Transverse colon (tissue), 4 donors: ENCODE measurements around the gene VSTM1. TPM values are rescaled to one million over a fixed set of nuclear protein-coding genes. Genes with fewer than 3 reads are reported as not detected.
"Not testable (repeated sequence)": the region's sequence is repeated elsewhere in the genome, so short reads cannot be mapped to it uniquely, and the experiment has no call there.

Experiments used
- DNase-seq: peaks from one replicate; pipeline ENCODE4 v3.0.0-alpha.2; 2019
- H3K27ac ChIP-seq, 4 donors: fragments of 200-600 bp; sonication (generic); 2 replicates each; pipeline ENCODE4 v1.5.1; 2016 to 2018; ENCODE audit warnings: inconsistent platforms in 4 of 4
- H3K27me3 ChIP-seq: fragments of 200-600 bp; sonication (generic); 2 replicates; pipeline ENCODE4 v1.5.1; 2017; ENCODE audit warnings: inconsistent platforms
- H3K36me3 ChIP-seq, 4 donors: fragments of 200-600 bp; sonication (generic); 2 replicates each; pipeline ENCODE4 v1.5.1; 2017 to 2019; ENCODE audit warnings: inconsistent platforms in 4 of 4
- H3K4me1 ChIP-seq, 4 donors: fragments of 200-600 bp; sonication (generic); 2 replicates each; pipeline ENCODE4 v1.5.1; 2017 to 2020; ENCODE audit warnings: inconsistent platforms in 4 of 4
- H3K4me3 ChIP-seq, 4 donors: fragments of 200-600 bp; sonication (generic); 1 replicate in 1 of 4; 2 replicates in 3 of 4; pipeline versions ENCODE4 v1.5.1 to v1.6.1; 2017 to 2019; ENCODE audit warnings: inconsistent platforms in 4 of 4
- H3K9me3 ChIP-seq, 2 donors: fragments of 200-600 bp; sonication (generic); 2 replicates each; pipeline ENCODE4 v1.5.1; 2017 to 2019; ENCODE audit warnings: inconsistent platforms in 2 of 2
- EP300 ChIP-seq: sonication (generic); formaldehyde crosslinking; IDR thresholded peaks from one replicate; pipeline ENCODE4 v1.6.1; 2017; ENCODE audit warnings: antibody characterized with exemption, low read depth
- POLR2A ChIP-seq: fragments of 450-650 bp; IDR thresholded peaks from one replicate; pipeline ENCODE4 v1.6.1; 2016; ENCODE audit warnings: antibody characterized with exemption, mild to moderate bottlenecking, moderate library complexity
- POLR2AphosphoS5 ChIP-seq, 3 donors: sonication (generic); formaldehyde crosslinking; IDR thresholded peaks; one replicate each; pipeline ENCODE4 v1.6.1; 2016; ENCODE audit warnings: antibody characterized with exemption in 3 of 3
- WGBS, 2 donors: methylation state at CpG; one replicate each; pipeline ENCODE4 v1.1.5; 2018; ENCODE audit warnings: low coverage in 1 of 2; 5-methylcytosine and 5-hydroxymethylcytosine counted together
- in situ Hi-C, 4 donors: fragments of 200-750 bp; cut with MboI; loops; one replicate each; pipeline versions ENCODE4 v1.15.0 to v1.15.1; 2017; ENCODE audit warnings: low sequenced_read_pairs in 3 of 4, low pct_ligation_motif_present in 1 of 4, low pct_unique_long_range_greater_than_20kb in 1 of 4
- intact Hi-C: fragments of 100-400 bp; cut with DNase I; formaldehyde crosslinking; loops from one replicate; pipeline ENCODE4 v1.15.1; 2023; ENCODE audit warnings: low total_unique reads
- total RNA-seq, 4 donors: library from RNA; depleted of rRNA; stranded (reverse); fragments of >200 nt; gene quantifications; one replicate each; pipeline ENCODE4 v1.1.0, GENCODE V29; 2016
- TF ChIP-seq, protein P1 (sequence below), 5 experiments: fragments of 200-600 bp in 3 of 5; fragments of 450-650 bp in 2 of 5; sonication (generic) in 3 of 5; IDR thresholded peaks; 1 replicate in 2 of 5; 2 replicates in 3 of 5; pipeline ENCODE4 v1.5.1; 2016 to 2017; ENCODE audit warnings: antibody characterized with exemption in 5 of 5, inconsistent platforms in 3 of 5, mild to moderate bottlenecking in 2 of 5, moderate library complexity in 1 of 5

Gene VSTM1
- total RNA-seq, 4 donors from 2014 or later: not detected

DNA sequence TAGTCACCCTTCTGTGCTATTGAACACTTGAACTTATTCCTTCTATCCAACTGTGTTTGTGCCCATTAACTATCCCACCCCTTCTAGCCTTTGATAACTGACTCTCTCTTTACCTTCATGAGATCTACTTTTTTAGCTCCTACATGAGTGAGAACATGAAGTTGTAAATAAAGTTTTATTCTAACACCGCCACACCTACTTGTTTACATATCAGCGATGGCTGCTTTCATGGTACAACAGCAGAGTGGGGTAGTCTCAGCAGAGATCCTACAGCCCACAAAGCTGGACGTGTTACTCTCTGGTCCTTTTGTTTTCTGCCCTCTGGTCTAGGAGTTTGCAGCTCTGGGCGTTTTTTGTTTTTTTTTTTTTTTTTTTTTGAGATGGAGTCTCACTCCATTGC lies 23.7 kb downstream of the VSTM1 start:
- in situ Hi-C loops: loop anchor here in 3 of 4 donors (10.0 to 25.0 kb wide), 2 partner anchors 215 to 228 kb away; partner anchors contain the start of gene NLRP12 (in 3 of the 3)

GRCh38 chr19:54036542-54036941 lies 27.2 kb downstream of the VSTM1 start:
- H3K4me3 ChIP-seq, DNase-seq, H3K27ac ChIP-seq, H3K4me1 ChIP-seq, H3K27me3 ChIP-seq, H3K9me3 ChIP-seq, intact Hi-C loops, H3K36me3 ChIP-seq: not testable (repeated sequence)
- in situ Hi-C loops: loop anchor here in 2 of 4 donors (25.0 kb wide), 1 partner anchor 224 kb away; the partner anchor contains the start of gene NLRP12 (in 2 of the 2)
- WGBS, 2 donors: 71 to 88% methylated on average over 5 of the region's 5 CpGs

More for the DNA sequence above, 23.7 kb downstream of the VSTM1 start:
- TF ChIP-seq, protein P1, sequence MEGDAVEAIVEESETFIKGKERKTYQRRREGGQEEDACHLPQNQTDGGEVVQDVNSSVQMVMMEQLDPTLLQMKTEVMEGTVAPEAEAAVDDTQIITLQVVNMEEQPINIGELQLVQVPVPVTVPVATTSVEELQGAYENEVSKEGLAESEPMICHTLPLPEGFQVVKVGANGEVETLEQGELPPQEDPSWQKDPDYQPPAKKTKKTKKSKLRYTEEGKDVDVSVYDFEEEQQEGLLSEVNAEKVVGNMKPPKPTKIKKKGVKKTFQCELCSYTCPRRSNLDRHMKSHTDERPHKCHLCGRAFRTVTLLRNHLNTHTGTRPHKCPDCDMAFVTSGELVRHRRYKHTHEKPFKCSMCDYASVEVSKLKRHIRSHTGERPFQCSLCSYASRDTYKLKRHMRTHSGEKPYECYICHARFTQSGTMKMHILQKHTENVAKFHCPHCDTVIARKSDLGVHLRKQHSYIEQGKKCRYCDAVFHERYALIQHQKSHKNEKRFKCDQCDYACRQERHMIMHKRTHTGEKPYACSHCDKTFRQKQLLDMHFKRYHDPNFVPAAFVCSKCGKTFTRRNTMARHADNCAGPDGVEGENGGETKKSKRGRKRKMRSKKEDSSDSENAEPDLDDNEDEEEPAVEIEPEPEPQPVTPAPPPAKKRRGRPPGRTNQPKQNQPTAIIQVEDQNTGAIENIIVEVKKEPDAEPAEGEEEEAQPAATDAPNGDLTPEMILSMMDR (IDR thresholded peaks at IDR 0.05): no peak
- Histone ChIP-seq H3K9me3 (no peaks in the 10 kb centered on the region), H3K27me3 (peaks cover 12% of the 10 kb centered on the region), H3K36me3 (no peaks in the 10 kb centered on the region), H3K4me3 (no peak overlapping the region), H3K27ac (no peak overlapping the region), H3K4me1 (no peaks in the 10 kb centered on the region)
- DNase-seq: no peak
- intact Hi-C loops: no loop called here
- WGBS, 2 donors: 54 to 68% methylated on average over 3 to 4 of the region's 4 CpGs

DNA sequence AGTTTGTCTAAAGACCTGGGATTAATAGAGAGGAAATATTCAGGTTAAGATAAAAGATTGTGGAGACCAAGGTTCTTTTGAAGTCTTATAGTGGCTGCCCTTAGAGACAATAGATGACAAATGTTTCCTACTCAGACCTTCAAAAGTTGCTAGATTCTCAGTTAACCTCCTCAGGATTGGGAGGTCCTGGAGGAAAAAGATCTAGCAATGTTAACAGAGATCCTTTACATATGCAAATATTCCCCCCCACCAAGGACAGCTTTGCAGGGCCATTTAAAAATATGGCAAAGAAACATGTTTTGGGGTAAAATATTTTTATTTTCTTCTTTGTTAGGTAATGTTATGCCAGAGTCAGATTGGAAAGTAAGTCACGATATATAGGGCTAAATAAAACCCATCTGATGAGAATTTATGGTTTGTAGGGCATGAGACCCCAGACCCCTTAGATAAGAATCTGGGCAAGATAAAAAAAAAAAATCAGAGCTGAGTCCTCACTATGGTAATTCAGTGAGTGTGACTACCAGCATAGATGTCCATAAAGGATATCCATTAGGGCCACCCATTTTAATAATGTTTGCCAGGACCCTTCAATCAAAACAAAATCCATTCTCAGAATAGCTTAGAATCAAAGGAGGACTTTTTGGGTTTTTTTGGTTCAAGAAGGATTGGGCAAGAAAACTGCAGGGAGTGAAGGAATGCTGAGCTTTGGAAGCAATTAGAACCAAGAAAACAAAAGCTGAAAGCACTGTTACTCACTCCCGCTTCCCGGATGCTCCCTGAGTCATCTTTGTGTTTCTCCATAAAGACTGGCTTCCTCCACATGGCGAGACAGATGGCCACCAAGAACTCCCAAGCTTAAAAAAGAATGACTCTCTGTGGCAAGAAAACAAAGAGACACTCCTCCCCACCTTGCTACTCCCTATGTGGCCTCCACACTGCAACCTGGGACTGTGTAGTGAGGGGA lies 28.2 kb downstream of the VSTM1 start:
- no peaks in the 10 kb centered on the region for H3K4me1 ChIP-seq
- no peak overlapping the region for H3K4me3 ChIP-seq
- no peaks in the 10 kb centered on the region for H3K36me3 ChIP-seq
- no peaks in the 10 kb centered on the region for H3K9me3 ChIP-seq
- WGBS, 2 donors: 45 to 54% methylated on average over 1 to 4 of the region's 4 CpGs
- no peak for DNase-seq
- intact Hi-C loops (no loop called here), in situ Hi-C loops (loop anchor here in 2 of 4 donors (25.0 kb wide), 1 partner anchor 223 kb away; the partner anchor contains the start of gene NLRP12 (in 2 of the 2))
- H3K27me3 ChIP-seq: peaks cover 14% of the 10 kb centered on the region
- TF ChIP-seq EP300 (no peak), POLR2AphosphoS5 (IDR thresholded peaks at IDR 0.05) (no peak), POLR2A (no peak)
- TF ChIP-seq, protein P1 (IDR thresholded peaks at IDR 0.05): no peak
- H3K27ac ChIP-seq: no peak overlapping the region

GRCh38 chr19:54030895-54031586 lies 32.7 kb downstream of the VSTM1 start:
- H3K4me3 ChIP-seq: no peak overlapping the region
- 33 to 35% methylated on average over 11 to 13 of the region's 13 CpGs for WGBS, 2 donors
- peaks cover 23% of the 10 kb centered on the region for H3K27me3 ChIP-seq
- H3K9me3 ChIP-seq: no peaks in the 10 kb centered on the region
- TF ChIP-seq POLR2A (no peak), POLR2AphosphoS5 (IDR thresholded peaks at IDR 0.05) (no peak), EP300 (no peak)
- TF ChIP-seq, protein P1 (IDR thresholded peaks at IDR 0.05): no peak
- H3K27ac ChIP-seq: no peak overlapping the region
- H3K36me3 ChIP-seq: no peaks in the 10 kb centered on the region
- in situ Hi-C loops (loop anchor here in 2 of 4 donors (25.0 kb wide), 1 partner anchor 219 kb away; the partner anchor contains the start of gene NLRP12 (in 2 of the 2)), intact Hi-C loops (no loop called here)
- H3K4me1 ChIP-seq: no peaks in the 10 kb centered on the region
- no peak for DNase-seq
